ENCODE results near the gene ALG9.

DNA sequence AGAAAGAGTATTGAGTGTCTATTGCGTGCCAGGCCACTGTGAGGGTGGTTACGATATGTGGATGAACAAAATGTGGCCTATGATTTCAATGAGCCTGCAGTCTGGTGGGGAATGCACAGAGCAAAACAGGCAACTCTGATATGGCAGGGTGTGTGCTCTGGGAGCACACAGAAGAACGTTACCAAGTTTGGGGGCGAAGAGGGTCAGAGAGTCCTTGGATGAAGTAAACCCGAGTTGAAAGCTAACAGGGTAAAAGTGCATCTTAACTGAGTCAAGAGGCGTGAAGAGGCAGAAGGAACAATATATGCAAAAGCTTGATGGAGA is 8.2 kb upstream of the ALG9 start:
- TF ChIP-seq, protein P1, sequence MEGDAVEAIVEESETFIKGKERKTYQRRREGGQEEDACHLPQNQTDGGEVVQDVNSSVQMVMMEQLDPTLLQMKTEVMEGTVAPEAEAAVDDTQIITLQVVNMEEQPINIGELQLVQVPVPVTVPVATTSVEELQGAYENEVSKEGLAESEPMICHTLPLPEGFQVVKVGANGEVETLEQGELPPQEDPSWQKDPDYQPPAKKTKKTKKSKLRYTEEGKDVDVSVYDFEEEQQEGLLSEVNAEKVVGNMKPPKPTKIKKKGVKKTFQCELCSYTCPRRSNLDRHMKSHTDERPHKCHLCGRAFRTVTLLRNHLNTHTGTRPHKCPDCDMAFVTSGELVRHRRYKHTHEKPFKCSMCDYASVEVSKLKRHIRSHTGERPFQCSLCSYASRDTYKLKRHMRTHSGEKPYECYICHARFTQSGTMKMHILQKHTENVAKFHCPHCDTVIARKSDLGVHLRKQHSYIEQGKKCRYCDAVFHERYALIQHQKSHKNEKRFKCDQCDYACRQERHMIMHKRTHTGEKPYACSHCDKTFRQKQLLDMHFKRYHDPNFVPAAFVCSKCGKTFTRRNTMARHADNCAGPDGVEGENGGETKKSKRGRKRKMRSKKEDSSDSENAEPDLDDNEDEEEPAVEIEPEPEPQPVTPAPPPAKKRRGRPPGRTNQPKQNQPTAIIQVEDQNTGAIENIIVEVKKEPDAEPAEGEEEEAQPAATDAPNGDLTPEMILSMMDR (conservative IDR thresholded peaks at IDR 0.05 in 1 of 2, IDR thresholded peaks at IDR 0.05 in 1 of 2; ENCODE audit: low read depth in 1 of 2, low read length in 2 of 2) = no peak
- TF ChIP-seq EZH2 (IDR thresholded peaks at IDR 0.05; ENCODE audit: low read length, missing control alignments) = no peak
